ENCODE measurements around the gene ZC3H12A. TPM values are rescaled to one million over a fixed set of nuclear protein-coding genes. Genes with fewer than 3 reads are reported as not detected.

ZC3H12A gene
- total and polyA plus RNA-seq, 2 of the 8 experiments (the other 6 are each of a cell fraction or from before 2014, with no cell fraction given): 7.4 to 10.0 TPM

- ChIA-PET CTCF (ENCODE audit: partially characterized antibody) (interaction anchor here (0.8 to 21.7 kb wide), 5 partner anchors 12 to 30 kb away, joined by 3 to 382 read pairs (median 3); no protein-coding TSS in a partner anchor), POLR2A (ENCODE audit: partially characterized antibody) (interaction anchor here (1.2 to 5.6 kb wide), 2 partner anchors 7 to 27 kb away, joined by 5 to 68 read pairs; partner anchors contain the start of gene ZC3H12A)
- Histone ChIP-seq H3K4ac (replicated peaks; ENCODE audit: insufficient read length, low read depth, low read length) (no peak overlapping the region), H3K18ac (ENCODE audit: extremely low read depth, low read length) (no peak overlapping the region), H4K20me1 (replicated peaks in 1 of 2; ENCODE audit: control insufficient read depth in 1 of 2, insufficient read depth in 2 of 2, low read length in 2 of 2) (peaks cover 4 to 5% of the 10 kb centered on the region in 2 experiments), H2BK12ac (ENCODE audit: low read depth, low read length) (no peak overlapping the region), H3K27ac (ENCODE audit: low read depth, low read length) (no peak overlapping the region), H3K4me1 (replicated peaks in 1 of 4; ENCODE audit: control insufficient read depth in 3 of 4, insufficient read depth in 4 of 4, low read length in 3 of 4) (peaks cover 0 to 11% (median 1%) of the 10 kb centered on the region in 4 experiments; a peak in 5 of 7 replicates), H3K4me2 (ENCODE audit: insufficient read depth in 1 of 2, low read depth in 2 of 2, low read length in 2 of 2) (no peak overlapping the region), H2BK15ac (ENCODE audit: low read length) (no peak overlapping the region), H3K79me1 (ENCODE audit: low read depth, low read length) (0 out of 2 replicates have a peak, but pooled peaks cover 2% of the 10 kb centered on the region), H3K9me3 (ENCODE audit: insufficient read depth in 2 of 2, low read depth in 1 of 2, low read length in 1 of 2) (no peaks in the 10 kb centered on the region), H4K91ac (replicated peaks; ENCODE audit: insufficient read length, low read length) (no peak overlapping the region), H3K9ac (replicated peaks in 1 of 4; ENCODE audit: extremely low read depth in 1 of 4, low read depth in 3 of 4, low read length in 3 of 4) (no peak overlapping the region), H3K79me2 (ENCODE audit: control insufficient read depth in 1 of 2, insufficient read depth in 2 of 2, low read length in 2 of 2) (peaks cover 0 to 9% of the 10 kb centered on the region in 2 experiments; a peak in 2 of 4 replicates), H2BK20ac (ENCODE audit: low read length) (no peak overlapping the region), H2BK120ac (replicated peaks; ENCODE audit: low read depth, low read length) (no peak overlapping the region), H3K4me3 (ENCODE audit: extremely low read depth in 1 of 4, insufficient read depth in 2 of 4, low read depth in 3 of 4, low read length in 4 of 4) (no peak overlapping the region), H2BK5ac (ENCODE audit: low read depth, low read length) (no peak overlapping the region), H3K56ac (replicated peaks; ENCODE audit: insufficient read length, low read depth, low read length) (no peak overlapping the region), H2AFZ (ENCODE audit: low read length) (no peak overlapping the region), H3K23me2 (ENCODE audit: low read depth, low read length) (no peaks in the 10 kb centered on the region), H3K36me3 (ENCODE audit: control insufficient read depth in 2 of 4, insufficient read depth in 4 of 4, low read length in 3 of 4) (peaks cover 9 to 34% (median 25%) of the 10 kb centered on the region in 4 experiments; a peak in 7 of 8 replicates), H3K23ac (ENCODE audit: insufficient read length) (no peak overlapping the region), H4K5ac (ENCODE audit: insufficient read length, low read depth, low read length) (no peak overlapping the region), H2AK5ac (ENCODE audit: low read depth, low read length) (no peak overlapping the region), H3K27me3 (replicated peaks in 1 of 4; ENCODE audit: control insufficient read depth in 3 of 4, extremely low read depth in 1 of 4, insufficient read depth in 3 of 4, low read length in 3 of 4) (no peaks in the 10 kb centered on the region), H3K14ac (ENCODE audit: insufficient read length) (no peak overlapping the region), H4K8ac (ENCODE audit: extremely low read depth, insufficient read depth, low read length) (no peak overlapping the region)
- no peak for DNase-seq (ENCODE audit: low read depth in 1 of 2, low spot score in 2 of 2)
- WGBS, 2 experiments (ENCODE audit: extremely low coverage in 1 of 2, insufficient coverage in 1 of 2, insufficient read length in 1 of 2, insufficient replicate concordance in 2 of 2, low coverage in 1 of 2, low lambda C conversion rate in 2 of 2, missing lambda C conversion rate in 1 of 2): 92% methylated on average over 28 of the region's 29 CpGs; no CpG with 5 or more reads in 1 of the 2 experiments
- no peak for FAIRE-seq
- no peak for TF ChIP-seq POU5F1 (IDR thresholded peaks at IDR 0.05; ENCODE audit: low read depth, low read length)
Observed at GRCh38 chr1:37482796-37483744, 8.7 kb downstream of the ZC3H12A start.

All from H1 (cell line).